Measurements from ENCODE around the gene PRR3.

- TF ChIP-seq CTCF (conservative IDR thresholded peaks at IDR 0.05; ENCODE audit: low read depth, low read length): no peak
- TF ChIP-seq POLR2A (IDR thresholded peaks at IDR 0.05; ENCODE audit: low read depth, low read length): no peak
- no peak for TF ChIP-seq USF2 (IDR thresholded peaks at IDR 0.05; ENCODE audit: low read depth, low read length)
- no peak for TF ChIP-seq MAZ (IDR thresholded peaks at IDR 0.05; ENCODE audit: borderline replicate concordance, low read depth, low read length)
Observed at GRCh38 chr6:30599625-30600324, 42.7 kb downstream of the PRR3 start.
